Measurements from ENCODE around the gene PDXK. TPM values are rescaled to one million over a fixed set of nuclear protein-coding genes. Genes with fewer than 3 reads are reported as not detected.

Gene PDXK
- total RNA-seq, 3 donors from 2014 or later: 51.5 to 79.2 (median 65.6) TPM

GRCh38 chr21:43783098-43783700 is 64.3 kb downstream of the PDXK start:
- Histone ChIP-seq H3K27me3 (no peaks in the 10 kb centered on the region), H3K36me3 (no peaks in the 10 kb centered on the region), H3K4me3 (no peak overlapping the region), H3K27ac (peak overlapping the region; percentile 21 to 56), H3K4me1 (peaks cover 0 to 4% of the 10 kb centered on the region in 2 donors), H3K9me3 (no peaks in the 10 kb centered on the region)
- no peak for TF ChIP-seq CTCF (IDR thresholded peaks at IDR 0.05)
- no peak for TF ChIP-seq POLR2AphosphoS5 (IDR thresholded peaks at IDR 0.05)
- TF ChIP-seq POLR2A (IDR thresholded peaks at IDR 0.05): no peak
- DNase-seq (ENCODE audit: low spot score in 2 of 2): no peak
- intact Hi-C loops (cut with DNase I; ENCODE audit: low total_unique reads): no loop called here

- no peak for DNase-seq (ENCODE audit: low spot score in 2 of 2)
- H3K4me1 ChIP-seq: peaks cover 0 to 2% of the 10 kb centered on the region in 2 donors
- no peaks in the 10 kb centered on the region for H3K27me3 ChIP-seq
- no peak overlapping the region for H3K4me3 ChIP-seq
- H3K9me3 ChIP-seq: no peaks in the 10 kb centered on the region
- no peak overlapping the region for H3K27ac ChIP-seq
- no peaks in the 10 kb centered on the region for H3K36me3 ChIP-seq
- no peak for TF ChIP-seq POLR2AphosphoS5 (IDR thresholded peaks at IDR 0.05)
- intact Hi-C loops (cut with DNase I; ENCODE audit: low total_unique reads): no loop called here
Observed at GRCh38 chr21:43785134-43785533, 66.2 kb downstream of the PDXK start.

DNA sequence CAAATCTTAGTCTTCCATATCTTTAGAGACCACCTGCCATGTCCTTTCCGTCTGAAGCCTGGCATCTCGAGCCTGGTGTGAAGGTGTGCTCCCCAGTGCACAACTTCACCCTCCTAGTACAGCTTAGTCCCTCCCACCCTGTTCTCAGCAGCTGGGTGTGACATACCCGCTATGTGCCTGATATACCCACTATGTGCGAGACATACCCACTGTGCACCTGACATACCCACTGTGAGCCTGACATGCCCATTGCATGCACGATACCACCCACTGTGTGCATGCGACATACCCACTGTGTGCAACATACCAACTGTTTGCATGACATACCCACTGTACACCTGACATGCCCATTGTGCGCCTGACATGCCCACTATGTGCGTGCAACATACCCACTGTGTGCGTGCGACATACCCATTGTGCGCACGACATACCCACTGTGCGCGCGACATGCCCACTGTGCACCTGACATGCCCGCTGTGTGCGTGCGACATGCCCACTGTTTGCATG is 67.4 kb downstream of the PDXK start:
- no peak for DNase-seq (ENCODE audit: low spot score in 2 of 2)
- H3K4me1 ChIP-seq: peaks cover 5 to 8% of the 10 kb centered on the region in 2 donors
- intact Hi-C loops (cut with DNase I; ENCODE audit: low total_unique reads): no loop called here
- no peaks in the 10 kb centered on the region for H3K9me3 ChIP-seq
- no peak overlapping the region for H3K27ac ChIP-seq
- no peak for TF ChIP-seq CTCF (IDR thresholded peaks at IDR 0.05)
- no peak for TF ChIP-seq POLR2AphosphoS5 (IDR thresholded peaks at IDR 0.05)
- no peak for TF ChIP-seq POLR2A (IDR thresholded peaks at IDR 0.05)
- H3K27me3 ChIP-seq: no peaks in the 10 kb centered on the region
- H3K4me3 ChIP-seq: no peak overlapping the region
- no peaks in the 10 kb centered on the region for H3K36me3 ChIP-seq

- intact Hi-C loops (cut with DNase I; ENCODE audit: low total_unique reads): no loop called here
- TF ChIP-seq CTCF (IDR thresholded peaks at IDR 0.05) (no peak), POLR2A (IDR thresholded peaks at IDR 0.05) (no peak), POLR2AphosphoS5 (IDR thresholded peaks at IDR 0.05) (no peak)
- Histone ChIP-seq H3K4me1 (peaks cover 5 to 8% of the 10 kb centered on the region in 2 donors), H3K9me3 (no peaks in the 10 kb centered on the region), H3K4me3 (no peak overlapping the region), H3K27ac (no peak overlapping the region), H3K36me3 (no peaks in the 10 kb centered on the region), H3K27me3 (no peaks in the 10 kb centered on the region)
- DNase-seq (ENCODE audit: low spot score in 2 of 2): no peak
Observed at GRCh38 chr21:43786807-43787440, 68.0 kb downstream of the PDXK start.

GRCh38 chr21:43789276-43790009 is 70.5 kb downstream of the PDXK start, which contains the start of gene RRP1:
TSS of gene RRP1 (plus strand) at chr21:43789577. CDS start at chr21:43789630, 53 bp downstream.
- peaks cover 4% of the 10 kb centered on the region for H3K36me3 ChIP-seq
- TF ChIP-seq CTCF (IDR thresholded peaks at IDR 0.05): peak; percentile 65 to 100 (median 98)
- TF ChIP-seq POLR2A (IDR thresholded peaks at IDR 0.05): peak; percentile 12
- peak; percentile 70 to 86 (median 81) for TF ChIP-seq POLR2AphosphoS5 (IDR thresholded peaks at IDR 0.05)
- H3K27ac ChIP-seq: peak within 1 kb of the TSS; percentile 83 to 88
- H3K4me1 ChIP-seq: peaks cover 5 to 8% of the 10 kb centered on the region in 2 donors
- no peaks in the 10 kb centered on the region for H3K9me3 ChIP-seq
- H3K27me3 ChIP-seq: no peaks in the 10 kb centered on the region
- peak; percentile 86 to 87 for DNase-seq (ENCODE audit: low spot score in 2 of 2)
- intact Hi-C loops (cut with DNase I; ENCODE audit: low total_unique reads): loop anchor here (10.0 kb wide), 1 partner anchor 65 kb away; no protein-coding TSS in a partner anchor
- H3K4me3 ChIP-seq: peak within 1 kb of the TSS; percentile 79 to 92 (median 86)

Data from breast epithelium (tissue), 4 donors.